ENCODE data around the gene C12orf75. TPM values are rescaled to one million over a fixed set of nuclear protein-coding genes. Genes with fewer than 3 reads are reported as not detected.

The C12orf75 gene
- total and polyA plus RNA-seq, 10 of the 15 experiments (the other 5 are each of a cell fraction or from before 2014, with no cell fraction given) = 40.7 to 411 (median 159) TPM

DNA sequence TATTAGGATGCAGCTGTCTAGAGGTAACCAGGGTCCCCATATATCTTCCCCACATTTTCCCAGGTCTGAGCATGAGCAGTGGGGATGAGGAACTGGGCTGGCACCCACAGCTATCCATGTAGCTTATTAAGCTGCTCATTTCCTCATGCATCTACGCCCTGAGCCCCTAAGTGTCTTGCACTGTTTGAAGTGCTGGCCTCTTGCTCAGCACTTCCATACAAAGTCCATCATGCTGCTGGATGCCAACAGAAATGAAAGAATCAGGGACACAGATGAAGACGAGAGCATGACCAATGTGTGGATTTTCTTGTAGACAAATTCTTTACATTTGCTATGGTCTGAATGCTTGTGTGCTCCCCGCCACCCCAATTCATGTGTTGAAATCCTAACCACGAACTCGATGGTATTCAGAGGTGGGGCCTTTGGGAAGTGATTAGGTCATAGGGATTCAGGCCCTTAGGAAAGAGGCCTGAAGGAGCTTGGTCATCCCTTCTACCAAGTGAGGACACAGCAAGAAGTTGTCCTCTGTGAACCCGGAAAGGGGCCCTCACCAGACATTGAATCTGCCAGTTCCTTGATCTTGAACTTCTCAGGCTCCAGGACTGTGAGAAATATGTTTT is 54.5 kb downstream of the C12orf75 start:
- H3K4me3 ChIP-seq = no peak overlapping the region
- in situ Hi-C loops (cut with MboI) = loop anchor here (5.0 kb wide), 1 partner anchor 103 kb away; no protein-coding TSS in a partner anchor
- ChIA-PET RAD21 (ENCODE audit: unreplicated experiment) (interaction anchor here (1.3 kb wide), 1 partner anchor 64 kb away, joined by 7 read pairs; no protein-coding TSS in a partner anchor), POLR2A (no interaction called here), SMC1A (ENCODE audit: uncharacterized antibody, unreplicated experiment) (interaction anchor here (0.8 to 3.6 kb wide), 5 partner anchors 10 to 105 kb away, joined by 3 to 23 read pairs (median 3); no protein-coding TSS in a partner anchor), CTCF (interaction anchor here (0.7 to 4.1 kb wide), 5 partner anchors 11 to 121 kb away, joined by 3 to 43 read pairs (median 3); no protein-coding TSS in a partner anchor)
- FAIRE-seq (no peak), ATAC-seq (no peak), DNase-seq (ENCODE audit: low read depth, low spot score) (no peak)
- H3K9ac ChIP-seq (ENCODE audit: control insufficient read depth, insufficient read depth, low read length) = no peak overlapping the region
- no peaks in the 10 kb centered on the region for H3K27me3 ChIP-seq (replicated peaks in 1 of 2; ENCODE audit: control insufficient read depth in 2 of 2, insufficient read depth in 2 of 2, low read length in 1 of 2)
- no peaks in the 10 kb centered on the region for H3K36me3 ChIP-seq (ENCODE audit: control insufficient read depth in 2 of 2, insufficient read depth in 2 of 2, low read length in 1 of 2)
- TF ChIP-seq NFYB (IDR thresholded peaks at IDR 0.05; ENCODE audit: insufficient read depth, low read depth, low read length) (no peak), IKZF2 (IDR thresholded peaks at IDR 0.05) (no peak)
- TF ChIP-seq, protein P1, sequence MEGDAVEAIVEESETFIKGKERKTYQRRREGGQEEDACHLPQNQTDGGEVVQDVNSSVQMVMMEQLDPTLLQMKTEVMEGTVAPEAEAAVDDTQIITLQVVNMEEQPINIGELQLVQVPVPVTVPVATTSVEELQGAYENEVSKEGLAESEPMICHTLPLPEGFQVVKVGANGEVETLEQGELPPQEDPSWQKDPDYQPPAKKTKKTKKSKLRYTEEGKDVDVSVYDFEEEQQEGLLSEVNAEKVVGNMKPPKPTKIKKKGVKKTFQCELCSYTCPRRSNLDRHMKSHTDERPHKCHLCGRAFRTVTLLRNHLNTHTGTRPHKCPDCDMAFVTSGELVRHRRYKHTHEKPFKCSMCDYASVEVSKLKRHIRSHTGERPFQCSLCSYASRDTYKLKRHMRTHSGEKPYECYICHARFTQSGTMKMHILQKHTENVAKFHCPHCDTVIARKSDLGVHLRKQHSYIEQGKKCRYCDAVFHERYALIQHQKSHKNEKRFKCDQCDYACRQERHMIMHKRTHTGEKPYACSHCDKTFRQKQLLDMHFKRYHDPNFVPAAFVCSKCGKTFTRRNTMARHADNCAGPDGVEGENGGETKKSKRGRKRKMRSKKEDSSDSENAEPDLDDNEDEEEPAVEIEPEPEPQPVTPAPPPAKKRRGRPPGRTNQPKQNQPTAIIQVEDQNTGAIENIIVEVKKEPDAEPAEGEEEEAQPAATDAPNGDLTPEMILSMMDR (IDR thresholded peaks at IDR 0.05 in 2 of 3, conservative IDR thresholded peaks at IDR 0.05 in 1 of 3; ENCODE audit: control insufficient read depth in 2 of 3, extremely low read depth in 1 of 3, insufficient read depth in 1 of 3, low read depth in 3 of 3, low read length in 3 of 3) = no peak
- no peaks in the 10 kb centered on the region for H4K20me1 ChIP-seq (ENCODE audit: control insufficient read depth, insufficient read depth)
- no peaks in the 10 kb centered on the region for H3K79me2 ChIP-seq (ENCODE audit: control insufficient read depth, insufficient read depth, low read length)
- 65% methylated on average over 6 of the region's 6 CpGs for WGBS (ENCODE audit: insufficient coverage, insufficient replicate concordance, low lambda C conversion rate, missing lambda C conversion rate)
- H3K4me1 ChIP-seq (ENCODE audit: control insufficient read depth, insufficient read depth, low read length) = no peaks in the 10 kb centered on the region
- no peak overlapping the region for H2AFZ ChIP-seq (ENCODE audit: control insufficient read depth, low read depth, low read length)
- no peaks in the 10 kb centered on the region for H3K9me3 ChIP-seq (replicated peaks; ENCODE audit: control insufficient read depth, insufficient read depth, low read length)
- no peak overlapping the region for H3K4me2 ChIP-seq (ENCODE audit: control insufficient read depth, insufficient read depth)
- no TSS peak for BruUV-seq (replicated peaks)
- intact Hi-C loops (cut with micrococcal nuclease; ENCODE audit: unreplicated experiment) = loop anchor here (5.0 kb wide), 1 partner anchor 218 kb away; no protein-coding TSS in a partner anchor
- H3K27ac ChIP-seq (ENCODE audit: control insufficient read depth, insufficient read depth) = no peak overlapping the region

DNA sequence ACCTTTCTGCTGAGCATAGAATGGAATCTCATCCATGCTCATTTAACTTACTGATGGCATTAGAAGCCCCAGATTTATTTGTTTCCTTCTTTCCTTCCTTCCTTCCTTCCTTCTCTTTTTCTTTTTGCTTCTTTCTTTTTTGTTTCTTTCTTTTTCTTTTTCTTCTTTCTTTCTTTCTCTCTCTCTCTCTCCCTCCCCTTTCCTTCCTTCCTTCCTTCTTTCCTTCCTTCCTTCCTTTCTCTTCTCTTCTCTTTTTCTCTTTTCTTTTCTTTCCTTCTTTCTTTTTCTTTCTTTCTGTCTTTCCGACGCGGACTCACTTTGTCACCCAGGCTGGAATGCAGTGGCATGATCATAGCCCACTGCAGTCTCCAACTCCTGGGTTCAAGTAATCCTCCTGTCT is 55.9 kb downstream of the C12orf75 start:
- 90% methylated on average over 3 of the region's 3 CpGs for WGBS (ENCODE audit: insufficient coverage, insufficient replicate concordance, low lambda C conversion rate, missing lambda C conversion rate)
- Histone ChIP-seq H3K4me1 (ENCODE audit: control insufficient read depth, insufficient read depth, low read length) (no peaks in the 10 kb centered on the region), H3K27ac (ENCODE audit: control insufficient read depth, insufficient read depth) (no peak overlapping the region), H3K79me2 (ENCODE audit: control insufficient read depth, insufficient read depth, low read length) (no peaks in the 10 kb centered on the region), H3K9ac (ENCODE audit: control insufficient read depth, insufficient read depth, low read length) (no peak overlapping the region), H3K27me3 (replicated peaks in 1 of 2; ENCODE audit: control insufficient read depth in 2 of 2, insufficient read depth in 2 of 2, low read length in 1 of 2) (no peaks in the 10 kb centered on the region), H2AFZ (ENCODE audit: control insufficient read depth, low read depth, low read length) (no peak overlapping the region), H3K9me3 (replicated peaks; ENCODE audit: control insufficient read depth, insufficient read depth, low read length) (no peaks in the 10 kb centered on the region), H3K36me3 (ENCODE audit: control insufficient read depth in 2 of 2, insufficient read depth in 2 of 2, low read length in 1 of 2) (no peaks in the 10 kb centered on the region), H3K4me2 (ENCODE audit: control insufficient read depth, insufficient read depth) (no peak overlapping the region), H3K4me3 (no peak overlapping the region), H4K20me1 (ENCODE audit: control insufficient read depth, insufficient read depth) (no peaks in the 10 kb centered on the region)
- CTCF ChIA-PET = no interaction called here
- FAIRE-seq (no peak), DNase-seq (ENCODE audit: low read depth, low spot score) (no peak), ATAC-seq (no peak)
- BruUV-seq (replicated peaks) = no TSS peak
- no peak for TF ChIP-seq EZH2 (IDR thresholded peaks at IDR 0.05; ENCODE audit: borderline replicate concordance, control insufficient read depth, low read depth, low read length)
- no peak for TF ChIP-seq NFYB (IDR thresholded peaks at IDR 0.05; ENCODE audit: insufficient read depth, low read depth, low read length)
- no peak for TF ChIP-seq MEF2B (IDR thresholded peaks at IDR 0.05; ENCODE audit: partially characterized antibody, poor library complexity, severe bottlenecking)
- no peak for TF ChIP-seq WRNIP1 (IDR thresholded peaks at IDR 0.05; ENCODE audit: borderline replicate concordance, low read depth, low read length)
- TF ChIP-seq, protein P2, sequence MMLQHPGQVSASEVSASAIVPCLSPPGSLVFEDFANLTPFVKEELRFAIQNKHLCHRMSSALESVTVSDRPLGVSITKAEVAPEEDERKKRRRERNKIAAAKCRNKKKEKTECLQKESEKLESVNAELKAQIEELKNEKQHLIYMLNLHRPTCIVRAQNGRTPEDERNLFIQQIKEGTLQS (IDR thresholded peaks at IDR 0.05; ENCODE audit: borderline replicate concordance, extremely low read depth, low read depth, low read length) = no peak
- TF ChIP-seq SIN3A (IDR thresholded peaks at IDR 0.05; ENCODE audit: low read depth, low read length) = no peak
- no peak for TF ChIP-seq MYB (IDR thresholded peaks at IDR 0.05; ENCODE audit: borderline replicate concordance, low read depth, low read length)
- TF ChIP-seq SREBF2 (IDR thresholded peaks at IDR 0.05; ENCODE audit: low read length) = no peak
- intact Hi-C loops (cut with micrococcal nuclease; ENCODE audit: unreplicated experiment) (no loop called here), in situ Hi-C loops (cut with MboI) (no loop called here)
- SMC1A ChIA-PET (ENCODE audit: uncharacterized antibody, unreplicated experiment) = no interaction called here
- RAD21 ChIA-PET (ENCODE audit: unreplicated experiment) = no interaction called here
- POLR2A ChIA-PET = no interaction called here
